ENCODE measurements around the gene MAX.

DNA sequence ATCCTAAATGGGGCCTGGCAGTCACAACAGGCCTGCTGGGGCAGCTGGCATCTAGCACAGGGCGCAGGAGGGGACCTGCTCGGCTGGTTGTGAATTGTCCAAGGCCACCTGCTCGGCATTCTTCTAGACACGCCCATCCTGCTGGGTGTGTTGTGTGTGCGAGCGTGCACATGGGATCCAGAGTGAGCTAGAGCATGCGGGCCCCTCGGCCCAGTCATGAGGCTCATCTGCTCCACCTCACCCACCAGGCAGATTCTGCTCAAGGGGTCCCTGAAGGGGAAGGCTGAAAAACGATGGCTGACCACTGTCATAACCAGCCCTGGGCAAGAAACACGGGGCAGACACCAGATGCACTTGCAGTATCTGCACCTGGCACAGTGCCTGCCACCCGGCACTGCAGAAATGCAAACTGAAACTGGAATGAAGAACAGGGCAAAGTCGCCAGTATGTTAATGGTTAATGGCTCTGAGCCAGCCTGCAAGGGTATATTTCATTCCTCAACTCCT, 31.8 kb downstream of the MAX start:
- no peak for TF ChIP-seq EZH2 (IDR thresholded peaks at IDR 0.05; ENCODE audit: low read length, missing control alignments)
- TF ChIP-seq, protein P1, sequence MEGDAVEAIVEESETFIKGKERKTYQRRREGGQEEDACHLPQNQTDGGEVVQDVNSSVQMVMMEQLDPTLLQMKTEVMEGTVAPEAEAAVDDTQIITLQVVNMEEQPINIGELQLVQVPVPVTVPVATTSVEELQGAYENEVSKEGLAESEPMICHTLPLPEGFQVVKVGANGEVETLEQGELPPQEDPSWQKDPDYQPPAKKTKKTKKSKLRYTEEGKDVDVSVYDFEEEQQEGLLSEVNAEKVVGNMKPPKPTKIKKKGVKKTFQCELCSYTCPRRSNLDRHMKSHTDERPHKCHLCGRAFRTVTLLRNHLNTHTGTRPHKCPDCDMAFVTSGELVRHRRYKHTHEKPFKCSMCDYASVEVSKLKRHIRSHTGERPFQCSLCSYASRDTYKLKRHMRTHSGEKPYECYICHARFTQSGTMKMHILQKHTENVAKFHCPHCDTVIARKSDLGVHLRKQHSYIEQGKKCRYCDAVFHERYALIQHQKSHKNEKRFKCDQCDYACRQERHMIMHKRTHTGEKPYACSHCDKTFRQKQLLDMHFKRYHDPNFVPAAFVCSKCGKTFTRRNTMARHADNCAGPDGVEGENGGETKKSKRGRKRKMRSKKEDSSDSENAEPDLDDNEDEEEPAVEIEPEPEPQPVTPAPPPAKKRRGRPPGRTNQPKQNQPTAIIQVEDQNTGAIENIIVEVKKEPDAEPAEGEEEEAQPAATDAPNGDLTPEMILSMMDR (conservative IDR thresholded peaks at IDR 0.05 in 1 of 2, IDR thresholded peaks at IDR 0.05 in 1 of 2; ENCODE audit: low read depth in 1 of 2, low read length in 2 of 2) = no peak

Data from fibroblast of lung (primary cell).